Neural cell (in vitro differentiated cells): ENCODE measurements around the gene PTPN1. TPM values are rescaled to one million over a fixed set of nuclear protein-coding genes. Genes with fewer than 3 reads are reported as not detected.

Source experiments
- H2AFZ ChIP-seq: fragments of 200-600, 300-800 bp; sonication (generic), shearing (Covaris generic); 2 replicates; pipeline ENCODE4 v1.6.0; 2014; ENCODE audit warnings: low read depth, mild to moderate bottlenecking, antibody characterized with exemption, low read length, moderate library complexity
- H3F3A ChIP-seq: fragments of 200-600 bp; shearing (Covaris generic); 2 replicates; pipeline ENCODE4 v1.6.1; 2016; ENCODE audit warnings: mild to moderate bottlenecking, moderate library complexity, mixed read lengths, antibody characterized with exemption, low read length; ENCODE audit not compliant: insufficient read depth, poor library complexity, severe bottlenecking
- H3K27ac ChIP-seq: fragments of 200-600, 300-800 bp; sonication (generic), shearing (Covaris generic); 2 replicates; pipeline ENCODE4 v1.5.1; 2014; ENCODE audit warnings: mild to moderate bottlenecking, low read length, moderate library complexity
- H3K27me3 ChIP-seq: fragments of 300-800, 200-600 bp; sonication (generic), shearing (Covaris generic); 2 replicates; pipeline ENCODE4 v1.6.0; 2014; ENCODE audit warnings: mild to moderate bottlenecking, low read depth, low read length, moderate library complexity; ENCODE audit not compliant: insufficient read depth
- H3K36me3 ChIP-seq: fragments of 300-800, 200-600 bp; sonication (generic), shearing (Covaris generic); 2 replicates; pipeline ENCODE4 v1.5.1; 2014; ENCODE audit warnings: mild to moderate bottlenecking, antibody characterized with exemption, low read length, moderate library complexity; ENCODE audit not compliant: insufficient read depth
- H3K4me2 ChIP-seq: fragments of 300-800, 200-600 bp; sonication (generic), shearing (Covaris generic); 2 replicates; pipeline ENCODE4 v1.6.0; 2014; ENCODE audit warnings: mild to moderate bottlenecking, low read length
- H3K4me3 ChIP-seq: fragments of 300-800, 200-600 bp; sonication (generic), shearing (Covaris generic); 2 replicates; pipeline ENCODE4 v1.5.1; 2014; ENCODE audit warnings: mild to moderate bottlenecking, low read length, moderate library complexity
- H3K79me2 ChIP-seq: fragments of 200-600 bp; shearing (Covaris generic); replicated peaks from 2 replicates; pipeline ENCODE4 v1.6.0; 2014; ENCODE audit warnings: mild to moderate bottlenecking, low read length, moderate library complexity; ENCODE audit not compliant: insufficient read depth
- H3K9ac ChIP-seq: fragments of 300-800, 200-600 bp; sonication (generic), shearing (Covaris generic); 2 replicates; pipeline ENCODE4 v1.6.1; 2016; ENCODE audit warnings: mild to moderate bottlenecking, low read length, mixed read lengths
- H3K9me2 ChIP-seq: fragments of 200-600 bp; shearing (Covaris generic); 2 replicates; pipeline ENCODE4 v1.6.1; 2016; ENCODE audit warnings: mild to moderate bottlenecking, low read length, mixed read lengths; ENCODE audit not compliant: insufficient read depth
- H3K9me3 ChIP-seq: fragments of 200-600, 300-800 bp; sonication (generic), shearing (Covaris generic); 2 replicates; pipeline ENCODE4 v1.6.1; 2016; ENCODE audit warnings: mild to moderate bottlenecking, mixed run types, low read length, moderate library complexity, mixed read lengths
- H4K20me1 ChIP-seq: fragments of 200-600 bp; shearing (Covaris generic); 2 replicates; pipeline ENCODE4 v1.6.1; 2016; ENCODE audit warnings: mild to moderate bottlenecking, mixed run types; ENCODE audit not compliant: insufficient read depth
- CTCF ChIP-seq: fragments of 450-650 bp; IDR thresholded peaks from 2 replicates; pipeline ENCODE4 v1.5.1; 2014; ENCODE audit warnings: antibody characterized with exemption, mild to moderate bottlenecking, moderate library complexity; ENCODE audit not compliant: poor library complexity, severe bottlenecking
- EP300 ChIP-seq: fragments of 450-650 bp; conservative IDR thresholded peaks from 2 replicates; pipeline ENCODE4 v1.6.1; 2014; ENCODE audit warnings: antibody characterized with exemption, mild to moderate bottlenecking, moderate library complexity; ENCODE audit not compliant: poor library complexity, severe bottlenecking
- EZH2 ChIP-seq: fragments of 200-600, 300-800 bp; shearing (Covaris generic), sonication (generic); IDR thresholded peaks from 2 replicates; pipeline ENCODE4 v1.6.1; 2014; ENCODE audit warnings: antibody characterized with exemption, low read length, borderline replicate concordance, mild to moderate bottlenecking; ENCODE audit not compliant: insufficient read depth, poor library complexity, severe bottlenecking
- MXI1 ChIP-seq: fragments of 450-650 bp; conservative IDR thresholded peaks from 2 replicates; pipeline ENCODE4 v1.6.1; 2014; ENCODE audit warnings: antibody characterized with exemption, mild to moderate bottlenecking; ENCODE audit not compliant: poor library complexity, severe bottlenecking
- POLR2AphosphoS5 ChIP-seq: IDR thresholded peaks from 2 replicates; pipeline ENCODE4 v1.6.1; 2012
- RAD21 ChIP-seq: fragments of 450-650 bp; conservative IDR thresholded peaks from 2 replicates; pipeline ENCODE4 v1.6.1; 2014; ENCODE audit warnings: antibody characterized with exemption, mild to moderate bottlenecking, moderate library complexity
- REST ChIP-seq: IDR thresholded peaks from 2 replicates; pipeline ENCODE4 v1.6.1; 2012; ENCODE audit warnings: borderline replicate concordance
- SMC3 ChIP-seq: fragments of 450-650 bp; conservative IDR thresholded peaks from 2 replicates; pipeline ENCODE4 v1.6.1; 2014; ENCODE audit warnings: antibody characterized with exemption, mild to moderate bottlenecking, moderate library complexity; ENCODE audit not compliant: poor library complexity
- TAF1 ChIP-seq: IDR thresholded peaks from 2 replicates; pipeline ENCODE4 v1.6.1; 2012; ENCODE audit warnings: low read depth
- polyA plus RNA-seq: library from polyadenylated mRNA; depleted of rRNA; stranded (reverse); fragments of >200 nt; gene quantifications from 2 replicates; pipeline ENCODE4 v1.2.3, GENCODE V29; 2014

PTPN1 gene
- polyA plus RNA-seq, 1 donor from 2014 or later = 48.1 TPM

GRCh38 chr20:50558483-50558925 lies 48.3 kb downstream of the PTPN1 start:
- H3K9me2 ChIP-seq = no peaks in the 10 kb centered on the region
- no peak overlapping the region for H2AFZ ChIP-seq
- TF ChIP-seq MXI1 = no peak
- TF ChIP-seq SMC3 = no peak
- TF ChIP-seq REST = no peak
- no peak for TF ChIP-seq POLR2AphosphoS5
- no peak for TF ChIP-seq EP300
- no peak for TF ChIP-seq TAF1
- no peak for TF ChIP-seq EZH2
- no peak overlapping the region for H3K9ac ChIP-seq
- no peak overlapping the region for H3K27ac ChIP-seq
- H3F3A ChIP-seq = peaks cover 5% of the 10 kb centered on the region
- H3K4me3 ChIP-seq = no peak overlapping the region
- no peak overlapping the region for H3K4me2 ChIP-seq
- no peaks in the 10 kb centered on the region for H3K27me3 ChIP-seq
- H3K36me3 ChIP-seq = peaks cover 6% of the 10 kb centered on the region
- peaks cover 16% of the 10 kb centered on the region for H3K79me2 ChIP-seq
- H4K20me1 ChIP-seq = no peaks in the 10 kb centered on the region
- no peaks in the 10 kb centered on the region for H3K9me3 ChIP-seq

- TF ChIP-seq SMC3 (no peak), RAD21 (no peak), POLR2AphosphoS5 (no peak), REST (no peak), MXI1 (no peak), CTCF (no peak), EP300 (no peak), TAF1 (no peak)
- peaks cover 10% of the 10 kb centered on the region for H3K79me2 ChIP-seq
- no peak overlapping the region for H3K27ac ChIP-seq
- H2AFZ ChIP-seq = no peak overlapping the region
- H3K4me2 ChIP-seq = no peak overlapping the region
- H3K27me3 ChIP-seq = no peaks in the 10 kb centered on the region
- H4K20me1 ChIP-seq = no peaks in the 10 kb centered on the region
- peaks cover 5% of the 10 kb centered on the region for H3F3A ChIP-seq
- H3K36me3 ChIP-seq = peaks cover 6% of the 10 kb centered on the region
- H3K9me2 ChIP-seq = no peaks in the 10 kb centered on the region
- no peak overlapping the region for H3K9ac ChIP-seq
- no peak overlapping the region for H3K4me3 ChIP-seq
- H3K9me3 ChIP-seq = no peaks in the 10 kb centered on the region
Observed at GRCh38 chr20:50559149-50559548, 49.0 kb downstream of the PTPN1 start.
